Central memory CD4-positive, alpha-beta T cell (primary cell): Measurements from ENCODE around the gene CTF1.

ENCODE experiments used
- DNase-seq: peaks from one replicate; pipeline ENCODE4 v3.0.0; 2022

CTF1 gene

DNA sequence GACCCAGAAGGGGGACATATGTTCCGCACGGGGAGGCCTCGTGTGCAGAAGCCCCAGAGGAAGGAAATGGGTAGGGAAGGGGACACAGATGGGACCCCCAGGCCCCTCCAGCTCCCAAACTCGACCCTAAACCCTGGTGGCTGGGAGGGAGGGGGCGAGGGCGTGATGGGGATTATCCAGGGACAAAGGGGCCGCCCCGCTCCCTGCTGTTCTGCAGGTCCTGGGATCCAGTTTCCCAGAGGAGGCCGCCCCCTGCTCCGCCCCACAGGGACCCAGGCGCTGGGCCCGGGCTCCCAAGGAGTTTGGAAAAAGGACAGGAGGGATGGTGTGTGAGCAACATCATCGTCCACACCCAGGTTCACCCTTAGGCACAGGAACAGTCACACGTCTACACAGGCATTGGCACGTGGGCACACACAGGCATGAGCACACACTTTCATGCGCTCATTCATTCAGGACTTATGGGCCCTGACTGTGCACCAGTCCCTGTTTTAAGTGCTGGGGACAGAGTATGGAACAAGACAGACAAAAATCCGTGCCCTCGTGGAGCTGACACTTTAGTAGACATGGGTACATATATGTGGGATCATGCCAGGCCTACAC lies 14.1 kb downstream of the CTF1 start:
- DNase-seq: no peak

DNA sequence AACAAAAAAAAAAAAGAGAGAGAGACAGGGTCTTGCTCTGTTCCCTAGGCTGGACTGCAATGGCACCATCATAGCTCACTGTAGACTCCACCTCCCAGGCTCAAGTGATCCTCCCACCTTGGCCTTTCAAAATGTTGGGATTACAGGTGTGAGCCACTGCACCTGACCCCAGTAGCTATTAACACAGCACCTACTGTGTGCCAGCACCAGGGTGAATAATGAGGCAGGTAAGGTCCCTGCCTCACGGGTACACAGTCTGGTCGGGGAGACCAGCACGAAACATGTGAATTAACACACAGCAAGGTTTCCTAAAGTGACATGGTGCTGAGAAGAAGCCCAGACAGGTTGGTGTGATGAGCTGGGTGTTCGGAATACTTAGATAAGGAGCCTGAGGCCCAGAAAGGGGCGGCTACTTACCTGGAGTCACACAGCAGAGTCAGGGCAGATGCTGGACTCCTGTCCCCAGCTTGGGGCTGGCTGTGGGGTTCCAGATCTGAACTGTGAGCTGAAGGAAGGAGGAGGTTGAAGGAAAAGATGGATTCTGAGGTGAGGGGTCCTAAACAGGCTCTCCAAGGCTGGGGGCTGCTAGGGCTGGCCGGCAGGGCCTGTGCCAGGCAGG lies 16.5 kb downstream of the CTF1 start:
- DNase-seq: no peak

GRCh38 chr16:30914830-30915229 lies 18.4 kb downstream of the CTF1 start:
- no peak for DNase-seq

DNA sequence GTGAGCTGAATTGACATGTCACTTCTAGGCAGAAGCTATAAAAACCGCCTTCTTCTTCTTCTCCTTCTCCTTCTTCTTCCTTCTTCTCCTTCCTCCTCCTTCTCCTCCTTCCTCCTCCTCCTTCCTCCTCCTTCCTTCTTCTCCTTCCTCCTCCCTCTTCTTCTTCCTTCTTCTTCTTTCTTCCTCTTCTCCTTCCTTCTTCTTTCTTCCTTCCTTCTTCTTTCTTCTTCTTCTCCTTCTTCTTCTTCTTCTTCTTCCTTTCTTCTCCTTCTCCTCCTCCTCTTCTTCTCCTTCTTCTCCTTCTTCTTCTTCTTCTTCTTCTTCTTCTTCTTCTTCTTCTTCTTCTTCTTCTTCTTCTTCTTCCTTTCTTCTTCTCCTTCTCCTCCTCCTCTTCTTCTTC lies 22.2 kb downstream of the CTF1 start:
- DNase-seq: no peak

GRCh38 chr16:30920891-30921290 lies 24.5 kb downstream of the CTF1 start:
- no peak for DNase-seq

- DNase-seq: no peak
These were observed 25.0 kb downstream of the CTF1 start for GRCh38 chr16:30921459-30921747.

DNA sequence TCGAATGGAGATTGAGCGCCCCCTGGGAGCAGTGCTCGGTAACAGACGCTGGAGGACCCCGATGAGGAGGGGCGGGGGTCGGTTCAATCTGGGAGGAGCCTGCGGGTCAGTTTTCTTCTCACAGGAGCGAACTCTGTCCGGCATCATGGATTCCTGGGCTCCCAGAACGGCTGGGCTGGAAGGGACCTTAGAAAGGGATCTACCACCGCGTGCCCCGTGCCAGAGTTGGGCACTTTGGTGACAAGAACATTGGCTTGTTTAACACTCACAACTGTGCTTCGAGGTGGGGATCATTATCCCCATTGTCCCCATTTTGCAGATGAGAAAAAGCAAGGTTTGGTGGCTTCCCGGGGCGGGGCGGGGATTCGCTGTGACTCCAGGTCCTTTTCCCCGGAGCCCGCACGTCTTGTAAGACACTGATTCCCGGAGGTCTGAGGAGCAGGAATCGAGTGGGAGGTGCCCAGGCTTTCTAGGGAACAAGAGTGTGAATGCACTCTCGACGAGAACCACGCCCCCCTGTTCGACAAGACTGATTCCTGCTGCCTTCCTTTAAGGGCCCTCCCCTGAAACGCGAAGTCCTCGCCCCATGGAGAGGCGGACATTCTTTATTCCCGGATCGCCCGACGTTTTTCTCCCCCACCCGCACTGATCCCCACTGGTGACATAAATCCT lies 25.5 kb downstream of the CTF1 start:
- peak; percentile 80 for DNase-seq

DNA sequence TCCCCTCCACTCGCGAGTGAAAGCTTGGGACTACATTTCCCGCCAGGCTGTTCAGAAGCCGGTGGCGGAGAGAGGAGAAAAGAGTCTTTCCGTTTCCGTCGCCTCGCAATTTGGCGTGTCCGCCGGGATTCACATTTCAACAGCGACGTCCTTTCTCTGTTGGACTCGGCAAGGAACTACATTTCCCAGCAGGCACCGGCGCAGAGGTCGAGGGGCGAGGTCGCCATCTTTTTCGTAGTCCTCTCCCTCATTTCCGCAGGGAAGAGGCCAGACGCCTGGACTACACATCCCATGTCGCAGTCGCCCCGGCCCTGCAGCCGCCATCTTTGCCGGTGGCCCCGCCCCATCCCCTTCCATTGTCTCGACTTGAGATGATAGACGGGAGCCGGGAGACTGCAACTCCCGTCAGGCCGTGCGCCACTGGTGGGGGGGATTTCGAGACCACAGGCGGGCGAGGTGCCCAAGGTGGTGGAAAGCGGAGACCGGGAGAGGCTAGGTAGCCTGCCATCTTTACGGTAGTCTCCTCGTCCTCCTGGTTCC lies 26.1 kb downstream of the CTF1 start:
- DNase-seq: peak; percentile 100

DNA sequence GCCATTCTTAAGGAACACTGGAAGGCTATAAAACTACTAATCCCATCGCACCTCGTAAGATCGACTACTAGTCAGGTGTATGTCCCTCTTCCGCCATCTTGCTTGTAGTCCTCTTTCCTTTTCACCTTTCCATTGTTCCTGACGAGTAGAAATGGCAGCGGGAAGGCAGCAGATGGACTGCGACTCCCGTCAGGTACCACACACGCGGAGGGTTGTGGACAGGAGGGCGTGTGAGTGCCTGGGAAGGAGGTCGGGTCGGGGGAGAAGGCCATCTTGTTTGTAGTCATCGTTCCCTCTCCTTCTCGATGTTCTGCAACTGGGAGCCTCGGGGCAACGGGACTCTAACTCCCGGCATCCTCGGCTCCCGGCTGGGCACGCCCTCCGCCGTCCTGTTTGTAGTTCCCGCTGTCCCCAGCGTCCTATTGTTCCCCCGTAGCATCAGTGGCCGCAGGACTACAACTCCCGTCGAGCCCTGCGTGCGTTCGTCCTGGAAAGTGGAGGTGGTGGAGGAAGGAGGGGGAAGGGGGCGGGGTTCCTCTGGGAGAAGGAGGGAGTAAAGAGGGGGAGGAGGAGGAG lies 26.6 kb downstream of the CTF1 start:
- DNase-seq: peak; percentile 96

DNA sequence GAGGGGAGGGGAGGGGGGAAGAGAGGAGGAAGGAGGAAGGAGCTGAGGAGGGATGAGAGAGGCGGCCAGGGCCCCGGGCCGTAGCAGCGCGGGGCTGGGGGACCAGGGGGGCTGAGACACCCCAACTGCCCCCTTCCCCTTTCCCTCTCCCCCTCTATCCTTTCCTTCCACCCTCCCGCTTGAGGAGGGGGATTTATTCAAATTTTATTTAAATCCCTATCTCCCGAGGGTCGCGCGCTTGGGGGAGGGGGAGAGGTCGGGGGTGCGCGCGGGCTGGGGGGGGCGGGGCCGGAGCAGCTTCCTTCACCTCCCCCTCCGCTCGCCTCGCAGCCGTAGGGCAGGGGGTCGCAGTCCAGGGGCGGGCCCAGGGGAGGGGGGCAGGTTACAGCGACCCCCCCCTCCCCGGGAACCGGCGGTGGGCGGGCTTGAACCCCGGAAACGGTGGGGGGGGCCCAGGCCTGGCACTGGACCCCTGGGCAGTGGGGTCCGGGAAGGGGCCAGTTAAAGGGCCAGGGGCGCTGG lies 27.2 kb downstream of the CTF1 start, which contains the start of gene FBXL19:
Gene FBXL19 (plus strand): TSS at position 19 of the 522 bp plus-strand sequence. CDS start 2,183 bp downstream, outside the sequence.
- no peak for DNase-seq

DNA sequence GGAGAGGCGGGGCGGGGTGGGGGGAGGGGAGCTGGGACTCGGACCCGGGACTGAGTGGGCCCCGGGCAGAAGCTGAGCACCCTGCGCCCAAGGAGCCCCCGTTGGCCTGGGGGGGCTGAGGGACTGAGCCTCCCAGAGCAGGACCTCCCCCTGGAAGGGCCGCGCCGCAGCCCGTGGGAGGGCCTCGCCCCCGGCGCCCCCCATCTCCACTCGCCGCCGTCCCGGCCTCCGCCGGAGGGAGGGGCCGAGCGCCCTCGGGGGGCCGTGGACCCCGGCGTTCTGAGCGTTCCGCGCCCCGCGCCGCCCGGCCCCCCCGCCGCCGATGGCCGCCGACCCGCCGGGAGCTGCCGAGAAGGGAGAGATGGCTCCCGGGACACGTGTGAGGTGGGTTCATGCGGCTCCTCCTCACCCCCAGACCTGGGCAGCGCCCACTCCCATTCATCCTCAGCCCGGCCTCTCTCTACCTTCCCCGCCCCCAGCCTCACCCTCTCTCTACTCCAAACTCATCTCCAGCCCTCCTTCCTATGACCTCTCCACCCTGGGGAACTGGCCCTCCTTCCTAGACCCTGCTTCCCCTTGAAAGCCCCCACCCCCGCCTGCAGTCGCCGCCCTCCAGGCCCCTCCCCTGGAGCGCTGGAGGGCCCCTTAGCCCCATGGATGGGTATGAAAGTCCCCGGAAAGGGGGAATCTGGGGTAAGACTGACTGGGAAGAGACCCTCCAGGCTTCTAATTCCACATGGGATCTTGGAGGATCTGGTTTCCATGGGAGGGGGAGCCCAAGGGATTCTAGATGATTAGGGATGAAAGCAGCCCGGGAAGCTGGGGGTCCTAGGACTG lies 27.9 kb downstream of the CTF1 start:
- no peak for DNase-seq

GRCh38 chr16:30924913-30925631 lies 28.7 kb downstream of the CTF1 start:
- DNase-seq: no peak

GRCh38 chr16:30925632-30925987 lies 29.2 kb downstream of the CTF1 start:
- DNase-seq: no peak

DNA sequence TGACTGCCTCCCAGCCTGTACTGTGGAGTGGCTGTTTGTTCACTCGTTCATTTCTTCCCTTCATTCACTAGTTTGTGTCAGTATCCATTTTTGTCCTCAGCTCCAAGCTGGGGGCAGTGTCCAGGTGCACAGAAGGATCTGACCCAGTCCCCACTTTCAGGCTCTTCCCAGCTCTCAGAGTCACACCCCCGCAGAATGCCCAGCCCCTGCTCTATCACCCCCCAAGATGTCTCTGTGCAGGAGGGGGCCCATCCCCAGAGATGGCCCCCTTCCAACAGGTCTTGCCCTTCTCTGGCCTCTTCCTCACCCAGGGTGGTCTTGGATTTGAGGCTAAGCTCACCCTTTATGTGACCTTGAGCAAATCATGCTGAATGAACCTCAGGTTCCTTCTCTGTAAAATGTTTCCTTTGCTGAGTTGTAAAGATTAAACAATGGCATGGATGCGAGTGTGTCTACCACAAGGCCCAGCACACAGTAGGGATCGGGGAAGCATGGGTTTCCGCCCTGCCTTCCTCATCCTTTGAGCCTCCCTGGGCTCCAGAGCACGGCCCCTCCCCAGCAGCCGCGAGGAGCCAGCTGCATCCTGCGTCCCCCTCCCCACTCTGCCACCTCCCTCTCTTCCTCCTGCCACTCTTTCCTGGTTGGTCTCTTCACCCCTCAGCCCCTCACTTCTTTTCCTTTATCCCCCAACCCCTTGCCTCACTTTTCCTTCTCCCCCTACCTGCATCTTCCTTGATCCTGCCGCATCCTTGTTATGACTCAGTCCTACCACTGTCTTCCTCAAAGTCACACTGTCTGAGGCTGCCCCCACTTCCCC lies 29.8 kb downstream of the CTF1 start:
- no peak for DNase-seq

- DNase-seq: no peak
These were observed 30.7 kb downstream of the CTF1 start for GRCh38 chr16:30926937-30927788.

GRCh38 chr16:30927789-30928378 lies 31.5 kb downstream of the CTF1 start:
- peak; percentile 24 for DNase-seq

- DNase-seq: no peak
These were observed 32.0 kb downstream of the CTF1 start for GRCh38 chr16:30928390-30928789.

DNA sequence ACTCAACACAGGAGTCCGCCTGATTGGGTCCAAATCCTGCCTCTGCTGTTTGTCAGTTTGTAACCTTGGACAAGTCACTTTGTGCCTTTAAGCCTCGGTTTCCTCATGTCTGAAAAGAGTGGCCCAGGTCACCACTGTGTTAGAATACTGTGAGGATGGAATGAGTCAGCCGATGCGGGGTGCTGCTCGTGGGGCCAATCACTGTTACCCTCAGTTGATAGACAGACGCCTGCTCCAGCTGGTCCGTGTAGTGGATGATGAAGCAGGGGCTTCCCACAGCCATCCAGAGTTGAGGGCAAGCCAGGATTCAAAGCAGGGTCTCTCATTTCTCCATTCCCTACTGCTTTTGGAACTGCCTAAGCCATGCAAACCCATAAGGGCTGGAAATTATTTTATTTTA lies 32.8 kb downstream of the CTF1 start:
- no peak for DNase-seq

GRCh38 chr16:30930160-30930571 lies 33.8 kb downstream of the CTF1 start:
- no peak for DNase-seq
